GM12892 (cell line): ENCODE data around the gene JUN.
"Not testable (repeated sequence)": the region's sequence is repeated elsewhere in the genome, so short reads cannot be mapped to it uniquely, and the experiment has no call there.

ENCODE experiments used
- DNase-seq: peaks from one replicate; pipeline ENCODE4 v3.0.0; 2011; ENCODE audit not compliant: insufficient read length
- FAIRE-seq: peaks from 2 replicates; lab custom pipeline; 2011; peaks lifted over from hg19 to GRCh38; lab: Jason Lieb, UNC
- POLR2A ChIP-seq: IDR thresholded peaks from 2 replicates; pipeline ENCODE4 v1.6.1; 2011; ENCODE audit warnings: low read depth, low read length, control low read depth
- POLR2AphosphoS5 ChIP-seq: IDR thresholded peaks from 2 replicates; pipeline ENCODE4 v1.6.1; 2011; ENCODE audit warnings: low read depth, low read length, control low read depth
- TAF1 ChIP-seq: IDR thresholded peaks from 2 replicates; pipeline ENCODE4 v1.6.1; 2011; ENCODE audit warnings: low read depth, mild to moderate bottlenecking, control low read depth, low read length, borderline replicate concordance

Gene JUN

DNA sequence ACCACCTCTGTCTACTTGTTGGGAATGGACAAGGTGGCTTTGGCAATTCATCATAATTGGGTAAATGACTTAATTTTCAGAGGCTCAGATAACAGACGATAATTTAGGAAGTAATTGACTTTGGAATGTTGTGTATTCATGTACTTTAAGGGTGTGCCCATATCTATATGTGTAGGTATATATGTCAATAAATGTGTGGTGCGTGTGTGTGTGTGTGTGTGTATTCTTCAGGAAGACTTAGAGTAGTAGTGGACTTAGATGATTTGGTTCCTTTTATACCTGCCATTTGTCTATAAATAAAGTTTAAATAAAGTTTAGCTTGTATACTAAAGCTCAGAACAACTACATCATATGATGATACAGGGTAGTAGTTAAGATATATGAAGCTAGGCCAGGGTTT is 20.0 kb upstream of the JUN start:
- FAIRE-seq: no peak
- TF ChIP-seq TAF1 (no peak), POLR2AphosphoS5 (no peak), POLR2A (no peak)
- DNase-seq: no peak

GRCh38 chr1:58802640-58803399 is 19.0 kb upstream of the JUN start:
- TF ChIP-seq POLR2A: no peak
- TF ChIP-seq TAF1: no peak
- no peak for TF ChIP-seq POLR2AphosphoS5
- no peak for DNase-seq
- no peak for FAIRE-seq

- not testable (repeated sequence) for FAIRE-seq
These were observed 17.4 kb upstream of the JUN start for GRCh38 chr1:58801286-58801685.

DNA sequence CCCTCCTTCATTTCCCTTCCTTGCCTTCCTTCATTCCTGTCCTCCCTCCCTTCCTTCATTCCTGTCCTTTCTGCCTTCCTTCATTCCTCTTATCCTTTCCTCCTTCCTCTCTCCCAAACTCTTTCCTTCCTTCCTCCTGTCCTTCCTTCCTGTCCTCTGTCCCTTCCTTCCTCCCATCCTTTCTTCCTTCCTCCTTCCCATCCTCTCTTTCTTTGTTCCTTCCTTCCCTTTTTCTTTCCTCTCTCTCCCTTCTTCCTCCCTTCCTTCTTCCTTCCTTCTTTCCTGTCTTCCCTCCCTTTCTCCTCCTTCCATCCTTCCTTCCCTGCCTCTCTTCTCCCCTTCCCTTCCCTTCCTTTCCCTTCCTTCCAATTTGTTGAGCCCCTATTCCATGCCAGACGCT is 15.8 kb upstream of the JUN start:
- TF ChIP-seq TAF1 (no peak), POLR2A (no peak), POLR2AphosphoS5 (no peak)
- no peak for FAIRE-seq
- DNase-seq: no peak

More at GRCh38 chr1:58801286-58801685, 17.4 kb upstream of the JUN start:
- DNase-seq: not testable (repeated sequence)

DNA sequence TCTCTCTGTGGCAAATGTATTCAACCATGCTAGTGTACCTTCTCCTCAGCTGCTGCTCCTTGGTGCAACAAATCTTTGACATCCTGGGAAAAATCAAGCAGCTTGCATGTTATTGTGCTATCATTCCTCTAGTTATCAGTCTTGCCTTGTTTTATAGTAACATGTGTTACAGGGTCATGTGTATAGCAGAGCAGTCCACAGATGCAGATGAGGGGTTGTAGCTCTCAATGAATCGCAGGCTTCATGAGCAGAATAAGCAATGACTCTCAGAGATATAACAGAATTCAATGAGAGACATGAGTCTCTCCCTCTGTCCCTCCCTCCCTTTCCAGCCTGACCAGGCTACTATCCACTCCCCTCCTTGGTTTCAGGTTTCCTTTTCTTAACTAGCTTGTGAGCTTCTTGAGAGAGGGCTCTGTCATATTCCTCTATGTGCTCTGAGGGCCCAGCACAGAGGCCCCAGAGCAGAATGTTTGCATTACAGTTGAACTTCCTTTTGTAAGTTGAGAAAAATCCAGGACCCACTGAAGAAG is 15.1 kb upstream of the JUN start:
- no peak for TF ChIP-seq TAF1
- TF ChIP-seq POLR2AphosphoS5: no peak
- no peak for FAIRE-seq
- DNase-seq: no peak

DNA sequence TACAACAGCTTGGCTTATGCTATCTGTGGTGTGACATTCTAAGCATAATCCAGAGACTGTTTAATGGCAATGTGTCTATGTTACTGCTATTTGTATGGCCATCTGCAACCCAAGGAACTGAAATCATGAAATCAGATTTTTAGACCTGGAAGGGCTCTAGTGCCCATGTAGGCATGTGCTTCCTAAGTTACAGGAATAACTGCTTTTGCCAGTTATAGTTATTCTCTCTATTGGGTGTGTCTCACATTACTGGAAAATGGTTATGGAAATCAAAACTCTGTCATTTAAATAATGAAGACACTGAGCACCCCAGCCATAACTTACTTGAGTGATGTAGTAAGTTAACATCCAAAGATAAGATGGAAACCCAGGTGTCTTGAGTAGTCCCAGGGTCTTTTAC is 12.6 kb upstream of the JUN start:
- TF ChIP-seq POLR2AphosphoS5: no peak
- TF ChIP-seq TAF1: no peak
- TF ChIP-seq POLR2A: no peak
- DNase-seq (no peak), FAIRE-seq (no peak)

GRCh38 chr1:58794585-58794984 is 10.7 kb upstream of the JUN start:
- DNase-seq (no peak), FAIRE-seq (no peak)
- no peak for TF ChIP-seq POLR2A
- no peak for TF ChIP-seq TAF1
- TF ChIP-seq POLR2AphosphoS5: no peak

- no peak for TF ChIP-seq TAF1
- TF ChIP-seq POLR2AphosphoS5: no peak
- TF ChIP-seq POLR2A: no peak
- no peak for FAIRE-seq
- no peak for DNase-seq
These were observed 9.0 kb upstream of the JUN start for GRCh38 chr1:58792846-58793245.

GRCh38 chr1:58791106-58791505 is 7.3 kb upstream of the JUN start:
- FAIRE-seq (no peak), DNase-seq (no peak)
- TF ChIP-seq POLR2AphosphoS5: no peak
- no peak for TF ChIP-seq TAF1
- TF ChIP-seq POLR2A: no peak

DNA sequence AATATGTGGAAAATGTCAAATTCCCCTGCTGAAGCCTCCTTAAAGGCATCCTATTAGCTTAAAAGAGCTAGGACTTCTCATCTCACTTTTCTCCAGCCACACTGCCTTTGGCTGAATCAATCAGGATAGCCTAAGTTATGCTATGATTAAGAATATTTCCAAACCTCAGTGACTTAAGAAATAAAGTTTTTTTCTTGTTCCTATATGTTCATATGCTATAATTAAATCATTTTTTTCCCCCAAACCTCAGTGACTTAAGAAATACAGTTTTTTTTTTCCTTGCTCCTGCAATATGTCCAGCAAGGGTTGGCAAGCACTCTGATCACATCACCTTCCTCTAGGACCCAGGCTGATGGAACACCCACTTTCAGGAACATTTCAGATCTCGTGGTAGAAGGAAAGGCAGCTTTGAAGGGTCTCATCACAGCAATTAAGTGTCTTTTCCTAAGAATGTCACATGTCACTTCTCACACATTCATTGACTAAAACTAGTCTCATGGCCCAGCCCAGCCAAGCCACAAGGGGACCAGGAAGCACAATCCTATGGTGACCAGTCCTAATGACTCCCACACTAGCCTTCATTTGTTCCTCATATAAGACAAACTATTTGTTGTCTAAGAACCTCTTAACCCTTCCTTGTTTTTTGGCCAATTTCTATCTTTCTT is 6.3 kb upstream of the JUN start:
- no peak for TF ChIP-seq POLR2AphosphoS5
- no peak for TF ChIP-seq POLR2A
- TF ChIP-seq TAF1: no peak
- FAIRE-seq: no peak
- DNase-seq: no peak

GRCh38 chr1:58789322-58789856 is 5.5 kb upstream of the JUN start:
- TF ChIP-seq POLR2AphosphoS5: no peak
- no peak for TF ChIP-seq POLR2A
- TF ChIP-seq TAF1: no peak
- FAIRE-seq: no peak
- DNase-seq: no peak

DNA sequence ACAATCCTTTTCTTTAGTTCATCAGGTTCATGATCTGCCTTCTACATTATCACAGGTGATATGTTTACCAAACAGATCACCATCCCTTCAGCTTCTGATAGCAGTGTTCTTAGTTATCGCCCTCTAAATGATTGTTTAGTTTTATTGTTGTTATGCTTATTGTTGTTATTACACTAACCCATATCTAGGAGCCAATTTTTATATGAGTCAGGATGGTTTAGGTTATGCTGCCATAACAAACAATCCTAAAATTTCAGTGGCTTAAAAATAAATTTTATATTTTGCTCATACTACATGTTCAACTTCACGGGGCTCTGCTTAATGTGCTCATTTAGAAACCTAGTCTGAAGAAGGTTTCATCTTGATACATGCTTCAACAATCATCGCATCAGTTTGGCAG is 4.4 kb upstream of the JUN start:
- FAIRE-seq (no peak), DNase-seq (no peak)
- no peak for TF ChIP-seq TAF1
- TF ChIP-seq POLR2A: no peak
- no peak for TF ChIP-seq POLR2AphosphoS5
